Activated CD4-positive, alpha-beta T cell treated with anti-CD3 and anti-CD28 coated beads, Interleukin-10, Interleukin-2, amounts not matched to agents 100 ng/mL and 50 ng/mL, durations not matched to agents 16 hours and 8 hours (primary cell): ENCODE results near the gene SH2D2A.
A peak's percentile ranks its signal among the peaks of the same experiment; 100 is the strongest.

Experiments used
- DNase-seq: peaks from one replicate; pipeline ENCODE4 v3.0.0-alpha.2; 2020

SH2D2A gene

DNA sequence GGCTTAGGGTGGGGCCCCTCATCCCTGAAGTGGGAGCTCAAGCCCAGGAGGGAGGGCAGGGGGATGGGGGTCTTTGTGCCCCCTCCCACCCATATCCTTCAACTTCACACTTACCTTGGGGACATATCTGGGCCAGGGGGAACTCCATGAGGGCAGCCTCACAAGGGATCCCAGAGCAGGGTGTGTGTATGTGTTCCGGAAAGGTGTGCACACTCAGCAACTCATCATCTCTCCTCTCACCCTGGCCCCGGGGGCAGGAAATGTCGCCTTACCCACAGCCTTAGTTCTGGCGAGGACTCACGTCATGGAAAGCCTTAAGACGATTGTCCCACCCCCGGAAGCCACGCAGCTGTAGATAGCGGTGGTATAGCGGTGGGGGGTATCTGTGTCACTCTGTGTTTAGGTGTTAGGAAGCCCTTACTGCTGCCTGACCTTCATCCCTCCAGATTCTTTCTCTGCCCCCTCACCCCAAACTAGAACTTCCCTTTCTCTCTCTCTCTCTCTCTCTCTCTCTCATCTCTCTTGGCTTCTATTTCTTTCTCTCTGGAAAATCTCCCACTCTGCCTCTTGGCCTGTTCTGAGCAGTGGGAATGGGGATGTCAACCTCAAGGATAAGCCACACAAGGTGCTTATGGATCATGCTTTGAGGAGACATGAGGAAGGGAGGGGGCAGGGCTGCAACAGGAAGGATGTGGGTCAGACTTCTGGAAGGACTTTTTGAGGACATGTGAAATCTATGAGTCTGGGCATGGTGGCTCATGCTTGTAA is at the start of gene SH2D2A:
SH2D2A (minus strand) TSS at position 288 of the 768 bp plus-strand sequence; CDS start at position 148, 140 bp downstream.
- DNase-seq, result peak; percentile 97

DNA sequence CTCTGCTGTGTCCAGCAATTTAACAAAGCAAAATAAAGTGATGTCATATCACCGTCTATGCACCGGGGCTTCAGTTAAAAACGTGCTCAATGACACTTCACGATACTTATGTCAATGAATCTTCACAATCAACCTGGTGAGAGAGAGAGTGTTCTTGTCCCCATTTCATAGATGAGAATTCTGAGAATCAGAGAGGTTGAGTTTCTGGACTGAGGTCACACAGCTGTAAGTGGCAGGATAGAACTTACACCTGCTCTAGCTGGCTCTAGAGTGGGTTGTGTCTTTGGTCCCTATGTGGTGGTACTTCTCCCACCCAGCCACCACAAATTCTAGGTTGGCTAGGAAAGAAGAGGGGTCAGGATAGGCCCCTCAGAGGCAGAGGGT is 49.2 kb upstream of the SH2D2A start:
- DNase-seq, result no peak

DNA sequence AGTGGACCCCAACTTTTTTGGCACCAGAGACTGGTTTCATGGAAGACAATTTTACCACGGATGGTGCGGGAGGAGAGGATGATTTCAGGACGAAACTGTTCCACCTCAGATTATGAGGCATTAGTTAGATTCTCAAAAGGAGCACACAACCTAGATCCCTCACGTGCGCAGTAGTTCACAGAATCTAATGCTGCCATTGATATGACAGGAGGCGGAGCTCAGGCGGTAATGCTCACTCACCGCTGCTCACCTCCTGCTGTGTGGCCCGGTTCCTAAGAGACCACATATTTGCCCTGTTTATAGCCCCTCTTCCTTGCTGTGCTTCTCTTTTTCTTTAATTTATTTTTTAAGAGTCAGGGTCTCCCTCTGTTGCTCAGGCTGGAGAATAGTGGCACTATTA is 48.6 kb upstream of the SH2D2A start:
- no peak for DNase-seq

DNA sequence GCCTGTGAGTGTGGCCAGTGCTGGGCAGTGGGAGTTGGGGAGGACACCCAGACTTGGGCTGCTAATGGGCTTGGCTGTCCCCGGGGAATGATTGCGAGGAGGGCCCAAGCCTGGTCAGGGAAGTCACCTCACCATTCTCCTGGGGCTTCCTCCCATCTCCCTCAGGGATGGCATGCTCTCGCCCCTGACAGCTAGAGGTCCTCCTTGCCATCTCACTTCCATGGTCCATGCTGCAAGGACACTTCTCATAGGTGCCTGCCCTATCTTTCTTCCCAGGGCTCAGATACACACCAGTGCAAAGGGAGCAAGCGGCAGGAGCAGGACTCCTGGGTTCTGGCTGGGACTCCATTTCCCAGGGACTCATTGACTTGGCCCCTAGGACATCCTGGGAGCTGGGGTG is 48.1 kb upstream of the SH2D2A start:
- no peak for DNase-seq

DNA sequence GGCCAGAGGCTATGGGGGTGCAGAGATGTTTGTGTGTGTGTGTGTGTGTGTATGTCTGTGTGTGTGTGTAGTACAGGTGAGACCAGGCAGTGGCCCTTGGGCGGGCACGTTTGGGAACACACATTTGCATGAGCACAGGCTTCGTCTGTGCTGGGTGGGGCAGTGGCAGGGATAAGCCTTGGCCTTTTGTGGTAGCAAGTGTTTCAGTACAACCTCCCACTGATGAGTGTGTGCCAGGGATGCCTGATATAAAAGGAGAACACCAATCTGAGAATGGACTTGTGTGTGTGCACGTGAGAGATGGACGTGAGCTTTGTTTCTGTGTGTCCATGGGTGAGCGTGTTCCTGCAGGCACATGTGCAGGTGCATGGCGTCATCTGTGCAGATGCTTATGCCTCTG is 47.0 kb upstream of the SH2D2A start:
- no peak for DNase-seq

DNA sequence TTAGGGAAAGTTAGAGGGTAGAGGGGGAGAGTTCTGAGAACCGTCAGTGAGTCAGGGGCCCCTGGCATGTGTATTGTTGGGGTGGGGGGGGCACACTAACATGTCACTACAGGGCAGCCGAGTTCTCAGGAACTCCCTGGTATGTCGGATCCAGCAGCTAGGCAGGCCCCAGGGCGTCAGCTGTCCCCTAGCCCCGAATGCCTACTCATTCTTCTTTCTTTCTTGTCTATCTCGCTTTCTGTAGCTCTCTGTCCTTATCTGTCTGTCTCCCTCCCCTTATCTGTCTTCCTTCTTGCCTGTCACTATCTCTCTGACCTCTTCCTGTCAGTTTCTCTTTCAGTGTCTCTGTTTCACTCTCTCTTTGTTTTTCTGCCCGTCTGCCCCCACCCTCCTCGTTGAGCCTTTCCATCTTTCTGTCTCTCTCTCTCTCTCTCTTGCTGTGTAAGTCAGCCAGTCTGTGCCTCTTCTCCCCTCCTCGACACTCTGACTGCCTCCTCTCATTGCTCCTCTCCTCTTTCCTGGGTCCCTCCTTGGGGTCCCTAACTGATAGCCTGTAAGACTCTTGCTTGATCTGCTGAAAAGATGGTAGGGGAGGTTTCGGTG is 46.5 kb upstream of the SH2D2A start:
- DNase-seq, result peak; percentile 57

DNA sequence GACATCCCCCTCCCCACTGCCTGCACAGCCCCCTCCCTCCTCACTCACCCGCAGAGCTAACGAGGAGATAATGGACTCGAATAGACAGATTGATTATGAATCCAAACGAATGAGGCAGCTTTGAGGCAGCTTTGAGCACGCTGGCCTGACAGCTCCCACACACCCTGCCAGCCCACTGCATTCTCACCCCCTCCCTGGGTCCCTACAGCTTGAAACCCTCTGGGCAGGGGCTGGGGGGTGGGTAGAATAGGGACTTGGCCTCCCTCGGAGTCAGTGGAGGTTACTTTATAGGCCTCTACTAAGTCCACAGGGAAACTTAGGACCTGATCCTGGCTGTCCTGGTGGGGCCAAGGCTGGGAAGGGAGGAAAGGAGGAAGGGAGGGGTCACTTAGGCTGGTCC is 45.9 kb upstream of the SH2D2A start:
- DNase-seq, result no peak

DNA sequence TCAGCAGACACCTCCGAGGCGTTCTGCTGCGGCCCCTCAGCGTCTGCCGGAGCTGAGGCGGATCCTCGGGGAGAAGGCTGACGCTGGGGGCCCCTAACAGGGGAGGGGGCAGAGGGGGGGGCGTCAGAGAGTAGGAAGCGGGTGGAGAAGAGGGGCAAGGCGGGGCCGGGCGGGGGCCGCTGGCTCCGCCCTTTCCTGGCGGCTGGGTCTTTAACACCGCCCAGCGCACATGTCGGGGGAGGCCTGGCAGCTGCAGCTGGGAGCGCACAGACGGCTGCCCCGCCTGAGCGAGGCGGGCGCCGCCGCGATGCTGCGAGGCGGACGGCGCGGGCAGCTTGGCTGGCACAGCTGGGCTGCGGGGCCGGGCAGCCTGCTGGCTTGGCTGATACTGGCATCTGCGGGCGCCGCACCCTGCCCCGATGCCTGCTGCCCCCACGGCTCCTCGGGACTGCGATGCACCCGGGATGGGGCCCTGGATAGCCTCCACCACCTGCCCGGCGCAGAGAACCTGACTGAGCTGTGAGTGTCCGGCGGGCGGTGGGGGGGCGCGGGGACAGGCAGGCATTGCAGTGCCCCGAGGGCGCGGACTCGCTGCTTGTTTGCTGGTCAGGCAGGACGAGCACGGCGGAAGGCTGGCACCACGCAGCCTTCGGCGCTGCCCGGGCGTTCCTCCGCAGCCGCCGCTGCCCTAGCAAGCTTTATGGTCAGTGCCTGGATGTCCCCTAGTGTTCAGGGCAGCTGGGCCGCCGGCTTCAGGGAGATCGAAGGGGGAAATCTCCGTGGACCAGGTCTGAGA is 44.2 kb upstream of the SH2D2A start, which contains the start of gene NTRK1:
NTRK1 (plus strand) TSS at position 238 of the 796 bp plus-strand sequence; CDS start at position 308, 70 bp downstream.
- DNase-seq, result peak; percentile 59

DNA sequence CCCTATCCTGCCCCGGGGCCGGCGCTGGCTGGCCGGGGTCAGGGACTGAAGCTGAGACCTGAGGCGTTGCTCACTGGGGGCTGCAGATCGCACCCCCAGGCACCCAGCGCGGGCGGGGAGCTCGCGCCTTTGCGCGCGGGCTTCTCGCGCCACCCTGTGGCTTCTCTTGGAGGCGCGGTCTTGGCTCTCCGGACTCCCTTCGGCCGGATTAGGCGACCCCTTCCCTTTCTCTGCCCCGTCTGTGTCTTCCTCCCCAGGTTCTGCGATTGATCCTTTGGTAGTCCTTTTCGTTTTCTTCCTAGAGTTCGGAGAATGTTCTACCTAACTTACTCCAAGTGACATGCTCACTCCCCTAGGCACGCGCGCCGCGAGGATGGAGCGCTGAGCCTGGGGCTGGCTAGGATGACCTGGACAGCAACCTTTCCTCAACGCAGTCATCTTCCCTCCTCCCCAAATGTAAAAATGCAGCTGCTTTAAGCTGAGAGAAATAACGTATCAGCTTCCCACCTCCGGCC is 43.5 kb upstream of the SH2D2A start:
- peak; percentile 64 for DNase-seq

DNA sequence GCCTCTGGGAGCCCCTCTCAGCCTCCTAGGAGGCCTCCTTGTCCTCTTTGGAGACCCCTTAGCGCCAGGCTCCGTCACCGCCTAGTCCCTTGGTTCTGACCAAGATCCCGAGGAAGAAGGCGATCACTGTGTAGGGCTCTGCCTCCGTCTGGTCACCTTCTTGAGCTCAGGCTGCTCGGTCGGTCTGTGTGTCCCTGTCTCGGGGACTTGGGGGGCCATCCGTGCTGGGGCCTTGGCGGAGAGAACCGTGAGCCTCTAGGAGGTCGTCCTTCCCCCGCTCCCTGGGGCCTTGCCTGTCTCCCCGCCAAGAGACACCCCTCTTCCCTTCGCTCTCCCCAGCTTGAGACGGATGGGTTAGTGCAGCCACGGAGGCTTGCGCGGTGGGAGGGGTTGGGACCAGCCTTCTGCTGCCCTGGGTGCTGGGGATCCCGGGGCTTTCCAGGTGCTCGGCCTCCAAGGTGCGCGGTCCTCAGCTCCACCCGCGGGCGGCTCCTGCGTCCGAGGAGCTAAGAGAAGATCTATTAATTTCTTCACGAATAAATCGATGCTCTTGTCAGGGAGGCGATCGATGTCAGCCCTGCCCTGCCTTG is 43.0 kb upstream of the SH2D2A start:
- no peak for DNase-seq

DNA sequence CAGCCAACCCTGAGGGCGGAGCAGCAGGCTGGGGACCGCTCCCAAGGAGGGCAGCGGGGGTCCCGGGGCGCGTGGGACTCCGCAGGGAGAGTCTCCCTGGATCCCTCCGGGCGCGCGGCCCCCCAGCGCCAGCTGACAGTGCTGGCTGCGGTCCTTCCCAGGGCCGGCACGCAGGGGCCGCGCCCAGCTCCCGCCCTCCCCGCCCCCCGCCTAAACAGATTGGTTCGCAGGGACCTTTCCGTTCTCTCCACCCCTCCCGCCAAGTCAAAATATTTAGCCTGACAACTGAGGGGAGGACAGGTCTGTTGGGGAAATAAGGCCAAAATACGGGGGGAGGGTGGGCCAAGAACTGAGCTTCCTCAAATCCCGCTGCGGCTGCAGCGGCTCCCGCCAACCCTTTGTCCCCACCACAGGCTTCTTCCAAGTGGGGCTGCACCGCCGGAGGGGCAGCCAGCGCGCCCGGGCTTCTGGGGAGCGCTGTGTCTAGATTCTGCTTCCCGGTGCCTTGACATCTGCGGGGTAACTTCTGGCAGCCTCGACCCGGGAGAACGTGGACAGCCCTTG is 42.4 kb upstream of the SH2D2A start, which contains the start of gene INSRR:
INSRR (minus strand) TSS at position 159 of the 564 bp plus-strand sequence. CDS start 496 bp downstream, outside the sequence.
- no peak for DNase-seq

DNA sequence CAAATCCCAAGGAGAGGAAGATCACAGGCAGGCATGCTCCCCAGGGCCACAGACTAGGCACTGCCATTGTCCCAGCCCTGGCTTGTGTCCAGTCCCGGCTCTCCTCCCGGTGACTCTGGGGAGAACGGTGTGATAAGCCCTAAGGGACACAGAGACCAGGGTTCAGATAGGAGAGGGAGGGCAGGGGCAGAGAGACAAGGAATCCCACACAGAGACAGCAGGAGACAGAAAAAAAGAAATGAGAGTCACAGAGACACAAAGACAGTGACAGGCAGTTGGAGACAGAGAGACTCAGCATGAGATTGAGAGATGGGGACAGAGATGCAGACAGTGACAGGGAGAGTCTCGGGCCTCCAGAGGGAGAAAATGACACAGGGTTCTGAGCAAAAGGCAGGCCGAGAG is 41.9 kb upstream of the SH2D2A start:
- no peak for DNase-seq

DNA sequence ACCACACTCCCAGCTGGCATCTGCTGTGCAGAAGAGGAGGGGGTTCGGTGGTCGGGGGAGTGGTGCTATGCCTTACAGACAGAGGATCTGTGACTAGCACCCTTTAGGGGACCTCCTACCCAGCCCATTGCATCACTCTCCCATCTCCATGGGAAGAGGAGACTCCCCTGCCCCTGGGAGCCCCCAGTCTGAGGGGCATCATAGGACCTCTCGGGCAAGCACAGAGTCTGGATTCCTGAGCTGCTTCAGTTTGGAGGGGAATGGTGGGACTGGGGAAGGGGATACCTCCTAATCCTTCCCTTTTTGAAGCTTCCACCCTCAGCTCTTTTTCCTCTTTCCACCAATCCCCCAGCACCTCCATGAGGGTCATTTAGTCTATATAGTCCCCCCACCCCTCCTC is 40.9 kb upstream of the SH2D2A start:
- no peak for DNase-seq

DNA sequence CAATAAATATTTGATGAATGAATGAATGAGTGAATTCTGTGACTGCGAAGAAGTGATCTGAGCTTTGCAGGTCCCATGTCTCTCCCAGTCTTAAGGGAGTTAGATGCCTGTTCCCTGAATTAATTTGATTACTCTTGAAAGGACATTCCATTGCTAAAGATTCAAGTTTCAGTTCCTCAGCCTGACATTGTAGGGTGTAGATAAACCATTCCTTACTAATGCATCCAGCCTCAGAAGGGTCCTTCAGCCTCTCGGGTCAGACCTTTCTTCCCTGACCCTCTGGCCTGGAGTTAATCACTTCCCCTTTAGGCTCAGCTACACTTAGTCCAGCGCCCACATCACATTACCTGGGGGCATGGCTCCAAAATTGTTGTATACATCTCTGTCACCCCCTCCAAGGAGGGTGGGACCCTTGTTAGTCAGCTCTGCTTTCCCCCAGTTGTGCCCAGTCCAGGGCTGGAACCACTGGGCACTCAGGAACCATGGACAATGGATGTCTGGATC is 39.7 kb upstream of the SH2D2A start:
- DNase-seq, result no peak

DNA sequence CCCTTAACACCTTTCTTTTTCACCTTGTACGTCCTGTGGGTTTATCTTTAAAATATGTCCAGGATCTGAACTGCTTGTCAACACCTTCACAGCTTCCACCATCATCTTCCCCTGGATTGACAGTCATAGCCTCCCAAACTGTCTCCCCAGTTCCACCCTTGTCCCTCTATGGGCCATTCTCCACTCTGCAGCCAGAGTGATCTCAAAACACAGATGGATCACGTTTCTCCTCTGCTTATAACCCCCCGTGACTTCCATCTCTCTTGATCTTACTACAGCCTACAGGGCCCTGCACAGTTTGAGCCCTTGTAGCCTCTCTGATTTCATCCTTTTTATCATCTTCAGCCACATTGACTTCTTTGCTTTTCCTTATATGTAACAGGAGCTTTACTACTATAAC is 38.0 kb upstream of the SH2D2A start:
- no peak for DNase-seq

DNA sequence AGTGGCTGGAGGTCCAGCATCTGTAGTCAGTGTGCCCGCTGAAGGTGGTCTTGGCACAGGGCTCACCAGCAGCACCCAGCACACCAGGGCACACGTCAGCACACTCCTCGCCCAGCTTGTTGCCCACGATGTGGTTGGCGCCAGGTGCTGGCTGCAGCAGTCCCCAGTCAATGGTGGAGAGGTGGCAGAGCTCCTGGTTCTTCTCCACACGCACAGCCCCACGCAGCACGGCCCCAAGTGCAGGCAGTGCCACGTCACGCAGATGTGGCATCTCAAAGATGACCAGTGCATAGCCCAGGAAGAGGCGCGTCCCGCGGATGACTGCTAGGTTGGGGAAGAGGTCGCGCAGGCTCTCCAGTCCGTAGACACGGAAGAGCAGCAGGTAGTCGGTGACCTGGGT is 37.1 kb upstream of the SH2D2A start:
- DNase-seq, result no peak

DNA sequence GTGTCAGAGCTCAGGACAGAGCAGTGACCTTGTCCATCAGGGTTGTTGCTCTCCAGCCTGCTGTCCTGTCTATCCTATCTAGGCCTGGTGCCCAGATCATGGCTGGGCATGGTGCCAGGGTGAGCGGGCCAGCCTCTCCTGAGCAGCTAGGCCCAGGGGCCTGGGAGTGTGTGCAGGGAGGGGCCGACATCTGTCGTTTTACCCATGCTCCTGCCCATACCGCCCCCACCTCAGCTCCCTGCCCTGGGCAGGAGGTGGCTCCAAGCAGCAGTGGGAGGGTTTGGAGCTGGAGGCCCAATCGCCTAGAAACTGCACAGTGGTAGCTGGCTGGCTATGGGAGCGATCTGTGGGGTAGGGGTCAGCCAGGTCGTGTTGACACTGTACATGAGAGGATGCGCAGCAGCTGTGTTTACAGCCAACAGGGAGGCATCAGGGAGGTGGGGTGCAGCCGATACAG is 35.8 kb upstream of the SH2D2A start:
- no peak for DNase-seq

DNA sequence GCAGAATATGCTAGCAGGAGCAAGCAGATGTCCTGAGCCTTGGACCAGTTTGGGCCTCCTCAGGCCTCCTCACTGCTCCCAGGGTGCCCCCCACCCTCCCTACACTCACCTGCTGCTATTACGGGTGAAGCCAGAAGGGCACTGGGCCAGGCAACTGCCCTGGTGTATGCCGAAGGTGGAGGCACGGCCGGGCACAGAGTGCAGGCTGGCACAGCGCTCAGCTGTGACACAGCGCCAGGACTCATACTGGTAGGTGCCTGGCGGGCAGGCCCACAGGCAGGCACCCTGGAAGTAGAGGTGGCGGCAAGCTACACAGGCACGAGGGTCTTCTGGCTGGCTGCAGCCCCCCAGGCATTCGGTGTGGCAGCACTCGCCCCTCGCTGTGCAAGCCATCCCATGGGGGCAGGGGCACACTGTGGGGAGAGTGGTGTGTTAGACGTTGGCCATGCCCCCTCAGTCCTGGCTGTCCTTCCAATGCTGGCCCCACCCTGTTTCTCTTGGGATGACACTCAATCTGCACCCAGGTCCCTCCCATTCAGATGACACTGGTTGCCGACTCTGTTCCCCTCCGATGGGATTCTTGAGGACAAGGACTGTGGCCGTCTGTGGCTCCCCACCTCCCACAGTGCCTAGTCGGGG is 35.2 kb upstream of the SH2D2A start:
- no peak for DNase-seq

DNA sequence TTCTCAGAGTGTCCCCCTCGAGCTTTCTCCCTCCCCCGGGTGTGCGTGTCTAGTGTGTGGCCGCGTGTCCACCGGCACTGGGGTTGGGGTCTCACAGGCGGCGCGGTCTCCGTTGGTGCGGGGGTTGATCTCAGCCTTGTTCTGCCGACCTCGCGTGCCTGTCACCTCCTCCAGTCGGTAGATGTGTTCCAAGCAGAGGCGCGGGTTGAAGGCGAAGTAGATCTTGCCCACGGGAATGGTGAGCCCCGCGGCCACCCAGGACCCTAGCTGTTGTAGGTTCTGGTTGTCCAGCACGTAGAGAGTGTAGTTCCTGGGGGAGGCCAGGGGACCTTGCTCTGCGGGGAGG is 32.5 kb upstream of the SH2D2A start:
- DNase-seq, result no peak

DNA sequence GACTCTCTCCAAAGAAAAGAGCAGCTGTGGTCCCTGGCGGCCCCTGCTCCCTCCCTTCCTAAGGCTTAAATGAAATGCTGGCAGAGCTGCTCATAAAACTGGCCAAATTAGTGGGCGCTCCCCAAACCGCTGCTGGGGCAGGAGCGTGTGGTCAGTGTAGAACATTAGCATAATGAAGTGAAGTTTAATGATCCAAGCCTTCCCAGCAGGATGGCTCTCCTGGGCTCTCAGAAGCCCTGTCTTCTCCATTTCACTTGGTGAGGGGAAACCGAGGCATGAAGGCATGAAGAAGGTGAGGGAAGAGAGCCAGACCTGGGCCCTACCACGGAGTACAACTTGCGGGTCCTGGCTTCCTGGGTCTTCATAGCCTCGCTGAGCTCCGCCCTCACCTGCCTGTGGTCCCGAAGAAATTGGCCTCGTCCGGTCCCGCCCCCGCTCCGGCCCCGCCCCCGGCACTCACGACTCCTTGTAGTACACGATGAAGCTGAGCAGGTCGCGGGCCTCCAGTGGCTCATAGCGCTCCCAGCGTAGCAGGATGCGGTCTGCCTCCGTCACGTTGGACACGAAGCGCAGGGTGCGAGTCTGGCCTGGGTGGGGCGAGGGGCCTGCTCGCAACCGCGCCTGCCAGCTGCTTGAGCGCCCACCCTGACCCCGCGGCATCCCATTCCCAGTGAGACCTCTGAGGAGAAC is 32.0 kb upstream of the SH2D2A start:
- peak; percentile 69 for DNase-seq
